HepG2 (cell line): ENCODE results near the gene LRSAM1. TPM values are rescaled to one million over a fixed set of nuclear protein-coding genes. Genes with fewer than 3 reads are reported as not detected.

Source experiments
- ASH2L ChIP-seq: fragments of 300-600, 200-600 bp; sonication (generic); IDR thresholded peaks from 2 replicates; pipeline ENCODE4 v1.7.0; 2017; ENCODE audit warnings: low read depth, mild to moderate bottlenecking, moderate library complexity, mixed read lengths, low read length; ENCODE audit not compliant: insufficient read length
- CBX2 ChIP-seq, 2 experiments: fragments of 200-600 bp in 1 of 2; sonication (generic); formaldehyde crosslinking in 1 of 2; IDR thresholded peaks; 2 replicates each; pipeline versions ENCODE4 v1.7.0 to v1.8.1; 2018 to 2022; ENCODE audit warnings: low read depth in 2 of 2, low read length in 1 of 2, mild to moderate bottlenecking in 1 of 2, missing genetic modification reagents in 1 of 2
- FOXC1 ChIP-seq: sonication (generic); formaldehyde crosslinking; IDR thresholded peaks from 2 replicates; pipeline ENCODE4 v1.8.0; 2022; ENCODE audit warnings: mild to moderate bottlenecking, missing genetic modification reagents, borderline replicate concordance
- GABPA ChIP-seq, 2 experiments: IDR thresholded peaks; 2 replicates each; pipeline ENCODE4 v1.6.1; 2011 to 2016; ENCODE audit warnings: low read depth in 2 of 2, low read length in 1 of 2, missing biosample characterization in 1 of 2, missing genetic modification characterization in 1 of 2
- KAT7 ChIP-seq: IDR thresholded peaks from 2 replicates; pipeline ENCODE4 v1.6.1; 2018; ENCODE audit warnings: borderline replicate concordance, missing compliant biosample characterization
- MZF1 ChIP-seq: sonication (generic); formaldehyde crosslinking; IDR thresholded peaks from 2 replicates; pipeline ENCODE4 v1.8.1; 2023; ENCODE audit warnings: mild to moderate bottlenecking, missing genetic modification reagents, borderline replicate concordance
- NFYC ChIP-seq: IDR thresholded peaks from 2 replicates; pipeline ENCODE4 v1.6.1; 2016; ENCODE audit warnings: missing genetic modification reagents, missing compliant biosample characterization
- PRDM15 ChIP-seq: sonication (generic); formaldehyde crosslinking; IDR thresholded peaks from 2 replicates; pipeline ENCODE4 v1.4.0; 2020; ENCODE audit warnings: missing genetic modification reagents
- SETDB1 ChIP-seq: sonication (generic); formaldehyde crosslinking; IDR thresholded peaks from 2 replicates; pipeline ENCODE4 v1.5.1; 2020; ENCODE audit warnings: missing genetic modification reagents, mild to moderate bottlenecking, borderline replicate concordance
- SPEN ChIP-seq: sonication (generic); formaldehyde crosslinking; IDR thresholded peaks from 2 replicates; pipeline ENCODE4 v1.5.1; 2020; ENCODE audit warnings: low read depth, mild to moderate bottlenecking, missing genetic modification reagents
- SYNCRIP ChIP-seq: fragments of 200-400 bp; formaldehyde crosslinking; IDR thresholded peaks from 2 replicates; pipeline ENCODE4 v1.6.1; 2018; ENCODE audit warnings: mild to moderate bottlenecking, low read depth, low read length; ENCODE audit not compliant: insufficient read depth
- THYN1 ChIP-seq: sonication (generic); formaldehyde crosslinking; IDR thresholded peaks from 2 replicates; pipeline ENCODE4 v1.8.1; 2023; ENCODE audit warnings: low read depth, mild to moderate bottlenecking, moderate library complexity, missing genetic modification reagents, borderline replicate concordance
- YY1 ChIP-seq: IDR thresholded peaks from 2 replicates; pipeline ENCODE4 v1.6.1; 2011; ENCODE audit warnings: low read length, low read depth, moderate library complexity, mild to moderate bottlenecking; ENCODE audit not compliant: insufficient read depth, insufficient replicate concordance
- ZFP36L2 ChIP-seq: sonication (generic); formaldehyde crosslinking; IDR thresholded peaks from 2 replicates; pipeline ENCODE4 v1.4.0; 2020; ENCODE audit warnings: missing genetic modification reagents
- ZFY ChIP-seq: sonication (generic); formaldehyde crosslinking; IDR thresholded peaks from 2 replicates; pipeline ENCODE4 v1.4.0; 2020; ENCODE audit warnings: missing genetic modification reagents
- ZHX1 ChIP-seq: sonication (generic); formaldehyde crosslinking; IDR thresholded peaks from 2 replicates; pipeline ENCODE4 v1.8.1; 2022; ENCODE audit warnings: low read depth, mild to moderate bottlenecking, missing genetic modification reagents
- ZNF136 ChIP-seq: sonication (generic); formaldehyde crosslinking; IDR thresholded peaks from 2 replicates; pipeline ENCODE4 v1.8.1; 2022; ENCODE audit warnings: low read depth, mild to moderate bottlenecking, moderate library complexity, missing genetic modification reagents
- ZNF414 ChIP-seq: sonication (generic); formaldehyde crosslinking; IDR thresholded peaks from 2 replicates; pipeline ENCODE4 v1.5.0; 2020; ENCODE audit warnings: missing genetic modification reagents
- ZNF44 ChIP-seq: sonication (generic); formaldehyde crosslinking; IDR thresholded peaks from 2 replicates; pipeline ENCODE4 v1.5.1; 2020; ENCODE audit warnings: mild to moderate bottlenecking, missing genetic modification reagents
- ZNF616 ChIP-seq: sonication (generic); formaldehyde crosslinking; IDR thresholded peaks from 2 replicates; pipeline ENCODE4 v1.5.0; 2020; ENCODE audit warnings: low read depth, mild to moderate bottlenecking, missing genetic modification reagents
- ZNF747 ChIP-seq: sonication (generic); formaldehyde crosslinking; IDR thresholded peaks from 2 replicates; pipeline ENCODE4 v1.8.1; 2023; ENCODE audit warnings: missing genetic modification reagents, mild to moderate bottlenecking, borderline replicate concordance
- polyA plus RNA-seq, 8 experiments: library from polyadenylated mRNA; depleted of rRNA in 3 of 8; stranded (reverse) in 7 of 8; unstranded in 1 of 8; fragments of >200 nt; fragmentation: Illumina TruSeq in 4 of 8; extraction: Trizol in 4 of 8; gene quantifications; 2 replicates each; pipeline versions ENCODE4 v1.2.1 to v1.2.3, GENCODE V29; 2011 to 2016; ENCODE audit warnings: low read depth in 4 of 8, missing spikeins in 1 of 8, mixed read lengths in 1 of 8; ENCODE audit not compliant: insufficient read depth in 1 of 8
- total RNA-seq, 5 experiments: library from RNA; depleted of rRNA; stranded (reverse); fragments of >200 nt; fragmentation: Illumina TruSeq; extraction: Trizol; gene quantifications; 2 replicates each; pipeline ENCODE4 v1.2.3, GENCODE V29; 2016; ENCODE audit warnings: low read depth in 1 of 5

The LRSAM1 gene
- total and polyA plus RNA-seq, 2 of the 13 experiments (the other 11 are each of a cell fraction or from before 2014, with no cell fraction given), result 8.7 to 10.2 TPM

- TF ChIP-seq PRDM15 (CRISPR knock-in tag) (no peak), ZNF136 (no peak), KAT7 (CRISPR knock-in tag) (no peak), GABPA (IDR thresholded peaks at IDR 0.05; ENCODE audit: low read depth, low read length) (no peak), GABPA (CRISPR knock-in tag; IDR thresholded peaks at IDR 0.05; ENCODE audit: low read depth) (no peak), CBX2 (IDR thresholded peaks at IDR 0.05; ENCODE audit: low read depth, low read length) (no peak), CBX2 (CRISPR knock-in tag; IDR thresholded peaks at IDR 0.05; ENCODE audit: low read depth) (no peak), FOXC1 (CRISPR knock-in tag) (no peak), ZFY (CRISPR knock-in tag) (peak; percentile 77), SETDB1 (no peak), ZFP36L2 (CRISPR knock-in tag) (no peak), SPEN (CRISPR knock-in tag) (no peak), ZNF747 (peak; percentile 38; the same call in 1 of the 2 replicates), ZNF616 (CRISPR knock-in tag) (no peak), ZNF44 (no peak), ZNF414 (CRISPR knock-in tag) (no peak), NFYC (CRISPR knock-in tag) (no peak), ASH2L (peak; percentile 35), MZF1 (CRISPR knock-in tag) (no peak), THYN1 (CRISPR knock-in tag) (no peak), SYNCRIP (no peak), ZHX1 (CRISPR knock-in tag) (no peak), YY1 (no peak)
Measured at GRCh38 chr9:127545196-127546124, 94.2 kb downstream of the LRSAM1 start (continued).
